ENCODE results near the gene BBX. TPM values are rescaled to one million over a fixed set of nuclear protein-coding genes. Genes with fewer than 3 reads are reported as not detected.
A peak's percentile ranks its signal among the peaks of the same experiment; 100 is the strongest.

The BBX gene
- polyA plus RNA-seq, 3 donors, result 15.7 to 25.1 (median 16.6) TPM

- H3K4me1 Mint-ChIP-seq, result peaks cover 7% of the 10 kb centered on the region
- H3K9me3 ChIP-seq (replicated peaks in 1 of 2; ENCODE audit: control insufficient read depth in 1 of 2, insufficient read depth in 1 of 2, low read length in 2 of 2), result no peaks in the 10 kb centered on the region
- no peaks in the 10 kb centered on the region for H3K27me3 Mint-ChIP-seq (ENCODE audit: low read depth in 3 of 3)
- H3K4me3 Mint-ChIP-seq, result no peak overlapping the region
- peak overlapping the region in 1 of 7 donors; percentile 73 for H3K27ac Mint-ChIP-seq
- H3K36me3 ChIP-seq (replicated peaks in 1 of 2; ENCODE audit: control insufficient read depth in 1 of 2, insufficient read depth in 2 of 2, low read length in 2 of 2), result peaks cover 10 to 35% of the 10 kb centered on the region in 2 donors
- WGBS (ENCODE audit: insufficient coverage), result 80% methylated on average over 3 of the region's 8 CpGs
- no peak overlapping the region for H3K9ac ChIP-seq (ENCODE audit: insufficient read depth, low read length, poor library complexity, severe bottlenecking)
- TF ChIP-seq, protein P1, sequence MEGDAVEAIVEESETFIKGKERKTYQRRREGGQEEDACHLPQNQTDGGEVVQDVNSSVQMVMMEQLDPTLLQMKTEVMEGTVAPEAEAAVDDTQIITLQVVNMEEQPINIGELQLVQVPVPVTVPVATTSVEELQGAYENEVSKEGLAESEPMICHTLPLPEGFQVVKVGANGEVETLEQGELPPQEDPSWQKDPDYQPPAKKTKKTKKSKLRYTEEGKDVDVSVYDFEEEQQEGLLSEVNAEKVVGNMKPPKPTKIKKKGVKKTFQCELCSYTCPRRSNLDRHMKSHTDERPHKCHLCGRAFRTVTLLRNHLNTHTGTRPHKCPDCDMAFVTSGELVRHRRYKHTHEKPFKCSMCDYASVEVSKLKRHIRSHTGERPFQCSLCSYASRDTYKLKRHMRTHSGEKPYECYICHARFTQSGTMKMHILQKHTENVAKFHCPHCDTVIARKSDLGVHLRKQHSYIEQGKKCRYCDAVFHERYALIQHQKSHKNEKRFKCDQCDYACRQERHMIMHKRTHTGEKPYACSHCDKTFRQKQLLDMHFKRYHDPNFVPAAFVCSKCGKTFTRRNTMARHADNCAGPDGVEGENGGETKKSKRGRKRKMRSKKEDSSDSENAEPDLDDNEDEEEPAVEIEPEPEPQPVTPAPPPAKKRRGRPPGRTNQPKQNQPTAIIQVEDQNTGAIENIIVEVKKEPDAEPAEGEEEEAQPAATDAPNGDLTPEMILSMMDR (IDR thresholded peaks at IDR 0.05), result no peak
- no peaks in the 10 kb centered on the region for H3K9me3 Mint-ChIP-seq
- H3K79me2 ChIP-seq (ENCODE audit: insufficient read depth, low read length), result no peaks in the 10 kb centered on the region
- H3K27me3 ChIP-seq (ENCODE audit: control insufficient read depth in 2 of 2, insufficient read depth in 2 of 2, low read length in 2 of 2), result no peaks in the 10 kb centered on the region
- H3K27ac ChIP-seq (ENCODE audit: low read depth in 1 of 2, low read length in 2 of 2), result no peak overlapping the region
- no peak overlapping the region for H3K4me2 ChIP-seq (replicated peaks; ENCODE audit: extremely low read depth, low read length, poor library complexity, severe bottlenecking)
- H3K4me1 ChIP-seq (ENCODE audit: control insufficient read depth in 1 of 2, insufficient read depth in 2 of 2, low read length in 2 of 2), result peaks cover 0 to 5% of the 10 kb centered on the region in 2 donors
- peaks cover 36 to 37% of the 10 kb centered on the region in 2 donors for H3K36me3 Mint-ChIP-seq
- H3K4me3 ChIP-seq (replicated peaks in 1 of 3; ENCODE audit: low read depth in 2 of 3, low read length in 3 of 3), result no peak overlapping the region
- no peak for DNase-seq
- H4K20me1 ChIP-seq (ENCODE audit: insufficient read depth, low read length), result no peaks in the 10 kb centered on the region
- no peak overlapping the region for H2AFZ ChIP-seq (ENCODE audit: insufficient read depth, low read depth, low read length, poor library complexity, severe bottlenecking)
- intact Hi-C loops (cut with micrococcal nuclease), result no loop called here
Measured at GRCh38 chr3:107810171-107811071, 287.7 kb downstream of the BBX start.

DNA sequence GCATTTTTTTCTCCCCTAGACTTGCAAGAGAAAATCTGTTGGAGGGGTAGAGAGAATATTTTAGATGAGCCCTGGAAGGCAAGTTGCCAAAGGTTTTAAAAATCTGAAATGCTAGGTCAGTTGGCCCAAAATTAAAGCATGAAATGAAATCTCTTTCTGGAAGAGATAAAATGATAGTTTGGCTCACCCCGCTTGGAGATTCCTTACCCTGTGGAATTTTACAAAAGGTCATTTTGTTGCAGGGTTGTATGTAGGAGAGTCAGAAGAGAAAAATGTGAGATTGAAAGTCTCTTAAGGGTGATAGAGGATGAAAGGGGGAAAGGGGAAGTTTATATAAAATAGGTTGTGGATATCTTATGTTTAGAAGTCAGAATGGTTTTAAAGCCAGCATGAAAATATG, 290.3 kb downstream of the BBX start:
- Histone ChIP-seq H3K27me3 (ENCODE audit: control insufficient read depth in 2 of 2, insufficient read depth in 2 of 2, low read length in 2 of 2) (no peaks in the 10 kb centered on the region), H4K20me1 (ENCODE audit: insufficient read depth, low read length) (no peaks in the 10 kb centered on the region), H3K36me3 (replicated peaks in 1 of 2; ENCODE audit: control insufficient read depth in 1 of 2, insufficient read depth in 2 of 2, low read length in 2 of 2) (peaks cover 0 to 9% of the 10 kb centered on the region in 2 donors), H3K4me1 (ENCODE audit: control insufficient read depth in 1 of 2, insufficient read depth in 2 of 2, low read length in 2 of 2) (peaks cover 0 to 5% of the 10 kb centered on the region in 2 donors), H3K79me2 (ENCODE audit: insufficient read depth, low read length) (no peaks in the 10 kb centered on the region), H3K4me2 (replicated peaks; ENCODE audit: extremely low read depth, low read length, poor library complexity, severe bottlenecking) (no peak overlapping the region), H3K4me3 (replicated peaks in 1 of 3; ENCODE audit: low read depth in 2 of 3, low read length in 3 of 3) (no peak overlapping the region), H2AFZ (ENCODE audit: insufficient read depth, low read depth, low read length, poor library complexity, severe bottlenecking) (no peak overlapping the region), H3K27ac (ENCODE audit: low read depth in 1 of 2, low read length in 2 of 2) (no peak overlapping the region), H3K9me3 (replicated peaks in 1 of 2; ENCODE audit: control insufficient read depth in 1 of 2, insufficient read depth in 1 of 2, low read length in 2 of 2) (no peaks in the 10 kb centered on the region), H3K9ac (ENCODE audit: insufficient read depth, low read length, poor library complexity, severe bottlenecking) (no peak overlapping the region)
- DNase-seq, result no peak
- TF ChIP-seq, protein P1 (IDR thresholded peaks at IDR 0.05), result no peak
- peak overlapping the region in 1 of 7 donors; percentile 48 for H3K27ac Mint-ChIP-seq
- WGBS (ENCODE audit: insufficient coverage), result 100% methylated on average over 1 of the region's 1 CpG
- intact Hi-C loops (cut with micrococcal nuclease), result no loop called here
- peaks cover 16 to 18% of the 10 kb centered on the region in 2 donors for H3K36me3 Mint-ChIP-seq
- no peaks in the 10 kb centered on the region for H3K9me3 Mint-ChIP-seq
- peaks cover 7% of the 10 kb centered on the region for H3K4me1 Mint-ChIP-seq
- peaks cover 0 to 2% (median 0%) of the 10 kb centered on the region in 3 donors for H3K27me3 Mint-ChIP-seq (ENCODE audit: low read depth in 3 of 3)
- H3K4me3 Mint-ChIP-seq, result no peak overlapping the region

Data from CD14-positive monocyte (primary cell).